Fibroblast of lung (primary cell): ENCODE measurements around the gene TMEM132C. TPM values are rescaled to one million over a fixed set of nuclear protein-coding genes. Genes with fewer than 3 reads are reported as not detected.

Experiments
- DNase-seq, 2 donors: peaks; one replicate each; pipeline versions ENCODE4 v3.0.0 to v3.0.0-alpha.2; 2010; ENCODE audit warnings: low read depth in 2 of 2
- H2AFZ ChIP-seq: 2 replicates; pipeline ENCODE4 v1.5.1; 2012; ENCODE audit warnings: low read length, control low read depth, inconsistent platforms
- H3K27ac ChIP-seq: 2 replicates; pipeline ENCODE4 v1.5.1; 2011; ENCODE audit warnings: low read length, control low read depth; ENCODE audit not compliant: insufficient read depth
- H3K27me3 ChIP-seq: 2 replicates; pipeline ENCODE4 v1.5.1; 2011; ENCODE audit warnings: mild to moderate bottlenecking, low read length; ENCODE audit not compliant: control insufficient read depth, insufficient read depth
- H3K36me3 ChIP-seq: 2 replicates; pipeline ENCODE4 v1.5.1; 2011; ENCODE audit warnings: low read length; ENCODE audit not compliant: control insufficient read depth, insufficient read depth
- H3K4me1 ChIP-seq: 2 replicates; pipeline ENCODE4 v1.5.1; 2011; ENCODE audit warnings: low read length; ENCODE audit not compliant: control insufficient read depth, insufficient read depth; ENCODE audit errors: extremely low read depth
- H3K4me2 ChIP-seq: 2 replicates; pipeline ENCODE4 v1.5.1; 2011; ENCODE audit warnings: low read length, control low read depth; ENCODE audit not compliant: insufficient read depth; ENCODE audit errors: extremely low read depth
- H3K4me3 ChIP-seq, 4 experiments: fragments of 200-600 bp in 1 of 4; sonication (generic) in 1 of 4; replicated peaks in 1 of 4; 2 replicates each; pipeline ENCODE4 v1.5.1; 2011 to 2016; ENCODE audit warnings: low read length in 4 of 4, low read depth in 3 of 4, mild to moderate bottlenecking in 3 of 4, control low read depth in 2 of 4, inconsistent platforms in 1 of 4, mixed read lengths in 1 of 4; ENCODE audit not compliant: insufficient read depth in 1 of 4; ENCODE audit errors: control extremely low read depth in 1 of 4
- H3K79me2 ChIP-seq: 2 replicates; pipeline ENCODE4 v1.5.1; 2012; ENCODE audit warnings: mild to moderate bottlenecking, low read length, inconsistent platforms; ENCODE audit not compliant: control insufficient read depth, insufficient read depth
- H3K9ac ChIP-seq: 2 replicates; pipeline ENCODE4 v1.5.1; 2011; ENCODE audit warnings: mild to moderate bottlenecking, low read length, control low read depth; ENCODE audit not compliant: insufficient read depth
- H3K9me3 ChIP-seq: 2 replicates; pipeline ENCODE4 v1.5.1; 2012; ENCODE audit warnings: low read depth, low read length; ENCODE audit not compliant: control insufficient read depth, insufficient read depth
- H4K20me1 ChIP-seq: 2 replicates; pipeline ENCODE4 v1.5.1; 2011; ENCODE audit warnings: low read length; ENCODE audit not compliant: control insufficient read depth, insufficient read depth; ENCODE audit errors: extremely low read depth
- CTCF ChIP-seq, 2 donors: IDR thresholded peaks in 1 of 2; conservative IDR thresholded peaks in 1 of 2; 1 replicate in 1 of 2; 2 replicates in 1 of 2; pipeline ENCODE4 v1.5.1; 2011 to 2012; ENCODE audit warnings: low read length in 2 of 2, control low read depth in 1 of 2, inconsistent platforms in 1 of 2, low read depth in 1 of 2, mild to moderate bottlenecking in 1 of 2
- EZH2 ChIP-seq: IDR thresholded peaks from 2 replicates; pipeline ENCODE4 v1.5.1; 2012; ENCODE audit warnings: low read length, control low read depth, mild to moderate bottlenecking; ENCODE audit errors: missing control alignments
- polyA plus RNA-seq, 2 donors: library from polyadenylated mRNA; depleted of rRNA in 1 of 2; stranded (reverse) in 1 of 2; unstranded in 1 of 2; fragments of >200 nt; gene quantifications; 2 replicates each; pipeline ENCODE4 v1.2.1, GENCODE V29; 2011 to 2012; ENCODE audit warnings: missing spikeins in 1 of 2
- total RNA-seq: library from RNA; depleted of rRNA; stranded (reverse); fragments of >200 nt; gene quantifications from 2 replicates; pipeline ENCODE4 v1.2.1, GENCODE V29; 2014

TMEM132C gene
- total and polyA plus RNA-seq, 2 donors (not counting 1 experiment from before 2014, with no cell fraction given), result not detected

DNA sequence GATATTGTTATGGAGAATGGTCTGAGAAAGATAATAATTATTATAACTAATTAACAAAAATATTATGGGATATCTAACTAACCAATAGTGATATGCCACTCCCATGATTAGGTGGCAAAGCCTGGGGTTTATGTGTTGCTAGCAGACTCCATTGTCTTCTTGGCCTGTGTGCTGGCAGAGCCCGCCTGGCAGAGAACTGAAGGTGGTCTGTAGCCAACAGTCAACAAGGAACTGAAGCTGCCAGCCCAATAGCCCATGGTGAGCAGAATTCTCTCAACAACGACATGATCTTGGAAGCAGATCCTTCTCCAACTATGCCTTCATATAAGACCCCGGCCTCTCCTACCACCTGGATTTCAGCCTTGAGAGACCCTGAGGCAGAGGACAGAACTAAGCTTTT, 298.0 kb downstream of the TMEM132C start:
- Histone ChIP-seq H3K27ac (no peak overlapping the region), H3K27me3 (no peaks in the 10 kb centered on the region), H3K9ac (no peak overlapping the region), H4K20me1 (no peaks in the 10 kb centered on the region), H3K4me2 (no peak overlapping the region), H2AFZ (no peak overlapping the region), H3K79me2 (no peaks in the 10 kb centered on the region), H3K4me1 (no peaks in the 10 kb centered on the region), H3K9me3 (no peaks in the 10 kb centered on the region), H3K4me3 (no peak overlapping the region), H3K36me3 (no peaks in the 10 kb centered on the region)
- DNase-seq, result no peak
- TF ChIP-seq CTCF (conservative IDR thresholded peaks at IDR 0.05 in 1 of 2, IDR thresholded peaks at IDR 0.05 in 1 of 2; ENCODE audit: low read depth in 1 of 2, low read length in 2 of 2) (no peak), EZH2 (no peak)

- H3K9ac ChIP-seq, result no peak overlapping the region
- H3K36me3 ChIP-seq, result no peaks in the 10 kb centered on the region
- no peaks in the 10 kb centered on the region for H3K4me1 ChIP-seq
- no peak overlapping the region for H3K4me3 ChIP-seq
- no peak overlapping the region for H3K4me2 ChIP-seq
- no peak overlapping the region for H3K27ac ChIP-seq
- no peak overlapping the region for H2AFZ ChIP-seq
- H3K79me2 ChIP-seq, result no peaks in the 10 kb centered on the region
- no peaks in the 10 kb centered on the region for H3K9me3 ChIP-seq
- no peak for TF ChIP-seq EZH2
- TF ChIP-seq CTCF (conservative IDR thresholded peaks at IDR 0.05 in 1 of 2, IDR thresholded peaks at IDR 0.05 in 1 of 2; ENCODE audit: low read depth in 1 of 2, low read length in 2 of 2), result no peak
- no peak for DNase-seq
- no peaks in the 10 kb centered on the region for H3K27me3 ChIP-seq
- no peaks in the 10 kb centered on the region for H4K20me1 ChIP-seq
Measured at GRCh38 chr12:128567730-128568129, 300.8 kb downstream of the TMEM132C start.

DNA sequence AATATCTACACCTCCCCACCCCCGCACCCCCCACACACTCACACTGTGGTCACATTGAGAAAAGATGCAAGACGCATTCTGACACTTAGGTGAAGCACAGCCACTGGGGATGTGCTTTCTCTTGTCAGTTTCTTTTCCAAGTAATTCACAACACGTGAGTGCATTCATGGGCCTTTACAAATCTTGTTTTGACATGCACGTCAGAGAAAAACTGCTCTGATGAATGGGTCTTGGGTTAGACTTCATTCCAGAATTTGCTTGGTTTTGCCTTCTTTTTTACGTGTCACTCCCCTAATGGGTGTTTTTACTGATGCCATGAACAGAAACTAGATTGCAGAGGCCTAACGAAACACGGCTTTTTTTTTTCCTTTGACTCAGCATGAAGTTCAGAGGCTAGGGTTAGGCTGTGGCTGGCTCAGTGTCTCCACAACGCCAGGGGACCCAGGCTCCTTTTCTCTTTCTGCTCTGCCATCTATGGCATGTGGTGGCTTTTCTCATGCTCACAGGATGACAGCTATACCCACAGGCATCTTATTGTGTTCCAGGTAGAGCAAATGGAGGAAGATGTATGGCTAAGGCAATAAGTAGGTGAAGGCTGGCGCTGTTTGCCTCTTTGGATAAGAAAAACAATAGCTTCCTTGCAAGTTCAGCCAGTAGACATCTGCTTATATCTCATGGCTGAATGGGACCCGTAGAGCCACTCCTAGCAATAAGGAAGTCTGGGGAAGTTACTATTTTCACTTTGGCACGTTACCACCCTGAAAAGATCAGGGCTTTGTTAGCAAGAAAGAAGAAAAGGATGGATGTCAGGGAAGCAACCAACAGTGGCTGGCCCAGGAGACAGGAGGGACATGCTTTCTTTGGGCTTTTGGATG, 303.5 kb downstream of the TMEM132C start:
- no peaks in the 10 kb centered on the region for H3K36me3 ChIP-seq
- no peaks in the 10 kb centered on the region for H4K20me1 ChIP-seq
- H3K79me2 ChIP-seq, result no peaks in the 10 kb centered on the region
- no peak overlapping the region for H3K4me2 ChIP-seq
- H3K9me3 ChIP-seq, result no peaks in the 10 kb centered on the region
- no peak overlapping the region for H3K9ac ChIP-seq
- H3K27me3 ChIP-seq, result no peaks in the 10 kb centered on the region
- H3K4me1 ChIP-seq, result no peaks in the 10 kb centered on the region
- no peak for DNase-seq
- no peak overlapping the region for H2AFZ ChIP-seq
- H3K4me3 ChIP-seq, result no peak overlapping the region
- H3K27ac ChIP-seq, result no peak overlapping the region
- no peak for TF ChIP-seq EZH2
- no peak for TF ChIP-seq CTCF (conservative IDR thresholded peaks at IDR 0.05 in 1 of 2, IDR thresholded peaks at IDR 0.05 in 1 of 2; ENCODE audit: low read depth in 1 of 2, low read length in 2 of 2)
